Measurements from ENCODE around the gene RCN2. TPM values are rescaled to one million over a fixed set of nuclear protein-coding genes. Genes with fewer than 3 reads are reported as not detected.

Gene RCN2
- total and polyA plus RNA-seq, 2 of the 13 experiments (the other 11 are each of a cell fraction or from before 2014, with no cell fraction given): 84.4 to 89.0 TPM

- TF ChIP-seq PHF20 (CRISPR knock-in tag; IDR thresholded peaks at IDR 0.05) (no peak), HDAC6 (IDR thresholded peaks at IDR 0.05; ENCODE audit: low read depth, low read length) (no peak), POLR2A (IDR thresholded peaks at IDR 0.05; ENCODE audit: insufficient read depth in 1 of 2, low read depth in 2 of 2, low read length in 2 of 2) (peak in 1 of 2 experiments; percentile 63; a peak in 2 of 4 replicates), PRPF4 (IDR thresholded peaks at IDR 0.05; ENCODE audit: low read depth, low read length, poor library complexity, severe bottlenecking) (no peak), CREM (IDR thresholded peaks at IDR 0.05) (no peak), CREM (CRISPR knock-in tag; IDR thresholded peaks at IDR 0.05) (no peak), ZNF350 (CRISPR knock-in tag; IDR thresholded peaks at IDR 0.05; ENCODE audit: borderline replicate concordance, low read depth) (peak; percentile 81; the same call in 1 of the 2 replicates), MXD3 (CRISPR knock-in tag; IDR thresholded peaks at IDR 0.05) (peak; percentile 96), DDIT3 (CRISPR knock-in tag; IDR thresholded peaks at IDR 0.05) (no peak), HMG20A (CRISPR knock-in tag; IDR thresholded peaks at IDR 0.05; ENCODE audit: borderline replicate concordance) (no peak), PATZ1 (CRISPR knock-in tag; IDR thresholded peaks at IDR 0.05) (peak; percentile 59), FOXC1 (CRISPR knock-in tag; IDR thresholded peaks at IDR 0.05; ENCODE audit: borderline replicate concordance) (peak; percentile 96), ZNF30 (CRISPR knock-in tag; IDR thresholded peaks at IDR 0.05) (no peak), SETDB1 (CRISPR knock-in tag; IDR thresholded peaks at IDR 0.05; ENCODE audit: borderline replicate concordance) (no peak), ZNF570 (CRISPR knock-in tag; IDR thresholded peaks at IDR 0.05; ENCODE audit: borderline replicate concordance) (peak; percentile 89), SNRNP70 (IDR thresholded peaks at IDR 0.05; ENCODE audit: low read depth, low read length) (no peak), ZIK1 (CRISPR knock-in tag; IDR thresholded peaks at IDR 0.05; ENCODE audit: borderline replicate concordance, low read depth) (peak; percentile 96), HOXD1 (CRISPR knock-in tag; IDR thresholded peaks at IDR 0.05) (no peak; the same call in none of the 2 replicates), KLF11 (CRISPR knock-in tag; IDR thresholded peaks at IDR 0.05) (peak; percentile 92), ZNF720 (CRISPR knock-in tag; IDR thresholded peaks at IDR 0.05) (no peak), GPBP1L1 (CRISPR knock-in tag; IDR thresholded peaks at IDR 0.05) (no peak), ZSCAN30 (CRISPR knock-in tag; IDR thresholded peaks at IDR 0.05) (peak; percentile 70; the same call in 1 of the 2 replicates)
Observed at GRCh38 chr15:76905013-76905839, 26.3 kb upstream of the RCN2 start, which contains the start of gene SCAPER (continued).
